ENCODE data around the gene C22orf42. TPM values are rescaled to one million over a fixed set of nuclear protein-coding genes. Genes with fewer than 3 reads are reported as not detected.
"Not testable (repeated sequence)": the region's sequence is repeated elsewhere in the genome, so short reads cannot be mapped to it uniquely, and the experiment has no call there.

The C22orf42 gene
- polyA plus RNA-seq, 2 of the 4 experiments (the other 2 are of a cell fraction) = not detected

- TF ChIP-seq KDM1A (IDR thresholded peaks at IDR 0.05; ENCODE audit: low read depth) (no peak), HDAC2 (IDR thresholded peaks at IDR 0.05) (no peak), HMGXB4 (CRISPR knock-in tag; IDR thresholded peaks at IDR 0.05; ENCODE audit: borderline replicate concordance) (no peak), EHMT2 (IDR thresholded peaks at IDR 0.05; ENCODE audit: low read depth) (no peak), RNF2 (IDR thresholded peaks at IDR 0.05; ENCODE audit: borderline replicate concordance, low read depth) (no peak), CEBPB (IDR thresholded peaks at IDR 0.05) (no peak), CBX2 (IDR thresholded peaks at IDR 0.05; ENCODE audit: borderline replicate concordance, low read depth) (no peak), ZC3H11A (IDR thresholded peaks at IDR 0.05) (no peak), MYC (IDR thresholded peaks at IDR 0.05; ENCODE audit: borderline replicate concordance, low read length) (no peak), RARB (CRISPR knock-in tag; IDR thresholded peaks at IDR 0.05) (no peak), KDM5A (IDR thresholded peaks at IDR 0.05) (no peak), PHF8 (IDR thresholded peaks at IDR 0.05; ENCODE audit: borderline replicate concordance, low read depth) (no peak), MAFK (IDR thresholded peaks at IDR 0.05; ENCODE audit: partially characterized antibody) (no peak), ZFP36 (IDR thresholded peaks at IDR 0.05; ENCODE audit: borderline replicate concordance, partially characterized antibody) (no peak)
- TF ChIP-seq, protein P1, sequence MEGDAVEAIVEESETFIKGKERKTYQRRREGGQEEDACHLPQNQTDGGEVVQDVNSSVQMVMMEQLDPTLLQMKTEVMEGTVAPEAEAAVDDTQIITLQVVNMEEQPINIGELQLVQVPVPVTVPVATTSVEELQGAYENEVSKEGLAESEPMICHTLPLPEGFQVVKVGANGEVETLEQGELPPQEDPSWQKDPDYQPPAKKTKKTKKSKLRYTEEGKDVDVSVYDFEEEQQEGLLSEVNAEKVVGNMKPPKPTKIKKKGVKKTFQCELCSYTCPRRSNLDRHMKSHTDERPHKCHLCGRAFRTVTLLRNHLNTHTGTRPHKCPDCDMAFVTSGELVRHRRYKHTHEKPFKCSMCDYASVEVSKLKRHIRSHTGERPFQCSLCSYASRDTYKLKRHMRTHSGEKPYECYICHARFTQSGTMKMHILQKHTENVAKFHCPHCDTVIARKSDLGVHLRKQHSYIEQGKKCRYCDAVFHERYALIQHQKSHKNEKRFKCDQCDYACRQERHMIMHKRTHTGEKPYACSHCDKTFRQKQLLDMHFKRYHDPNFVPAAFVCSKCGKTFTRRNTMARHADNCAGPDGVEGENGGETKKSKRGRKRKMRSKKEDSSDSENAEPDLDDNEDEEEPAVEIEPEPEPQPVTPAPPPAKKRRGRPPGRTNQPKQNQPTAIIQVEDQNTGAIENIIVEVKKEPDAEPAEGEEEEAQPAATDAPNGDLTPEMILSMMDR (IDR thresholded peaks at IDR 0.05) = no peak
- CTCF ChIA-PET = no interaction called here
- Histone ChIP-seq H3K4me3 (no peak overlapping the region), H3K4me2 (no peak overlapping the region), H3K27ac (no peak overlapping the region), H3K9me3 (no peaks in the 10 kb centered on the region), H3K4me1 (no peaks in the 10 kb centered on the region)
- ATAC-seq (no peak), DNase-seq (ENCODE audit: low read depth in 1 of 2, low spot score in 1 of 2) (no peak), FAIRE-seq (no peak)
- POLR2A ChIA-PET = no interaction called here
- WGBS (ENCODE audit: missing lambda C conversion rate) = 60% methylated on average over 4 of the region's 7 CpGs
Measured at GRCh38 chr22:32199961-32200360, 40.9 kb upstream of the C22orf42 start.

DNA sequence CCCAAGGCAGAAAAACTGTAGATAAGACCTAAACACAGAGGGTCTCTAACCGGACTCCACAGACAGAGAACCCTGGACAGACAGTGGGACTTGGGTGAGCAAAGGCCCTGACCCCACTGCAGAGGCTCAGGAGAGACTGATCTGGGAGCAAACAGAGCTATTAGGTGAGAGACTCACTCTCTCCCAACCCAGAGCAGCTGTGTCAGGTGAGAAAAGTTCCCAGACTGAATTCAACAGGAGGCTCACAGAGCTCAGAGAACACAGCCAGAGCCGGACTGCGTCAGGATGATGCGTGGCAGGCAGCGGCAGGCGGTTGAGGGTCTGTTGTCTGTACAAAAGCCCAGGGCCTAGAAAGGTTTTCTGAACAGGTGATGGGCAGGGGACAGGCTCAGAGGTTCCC, 40.2 kb upstream of the C22orf42 start:
- H3K9me3 ChIP-seq = no peaks in the 10 kb centered on the region
- CTCF ChIA-PET = interaction anchor here (0.8 kb wide), 1 partner anchor 8 kb away, joined by 3 read pairs; no protein-coding TSS in a partner anchor
- no peak overlapping the region for H3K4me3 ChIP-seq
- H3K4me1 ChIP-seq = no peaks in the 10 kb centered on the region
- TF ChIP-seq HDAC2 (IDR thresholded peaks at IDR 0.05) (no peak), CBX8 (IDR thresholded peaks at IDR 0.05) (no peak), JUN (IDR thresholded peaks at IDR 0.05) (no peak), TP53 (CRISPR knock-in tag; IDR thresholded peaks at IDR 0.05) (no peak), NPAS2 (CRISPR knock-in tag; IDR thresholded peaks at IDR 0.05; ENCODE audit: borderline replicate concordance) (no peak), BCL3 (IDR thresholded peaks at IDR 0.05) (no peak), NR3C1 (IDR thresholded peaks at IDR 0.05) (no peak), CHD4 (IDR thresholded peaks at IDR 0.05; ENCODE audit: borderline replicate concordance) (no peak), ZFP36 (IDR thresholded peaks at IDR 0.05; ENCODE audit: borderline replicate concordance, partially characterized antibody) (no peak), SREBF2 (IDR thresholded peaks at IDR 0.05) (no peak)
- TF ChIP-seq, protein P2, sequence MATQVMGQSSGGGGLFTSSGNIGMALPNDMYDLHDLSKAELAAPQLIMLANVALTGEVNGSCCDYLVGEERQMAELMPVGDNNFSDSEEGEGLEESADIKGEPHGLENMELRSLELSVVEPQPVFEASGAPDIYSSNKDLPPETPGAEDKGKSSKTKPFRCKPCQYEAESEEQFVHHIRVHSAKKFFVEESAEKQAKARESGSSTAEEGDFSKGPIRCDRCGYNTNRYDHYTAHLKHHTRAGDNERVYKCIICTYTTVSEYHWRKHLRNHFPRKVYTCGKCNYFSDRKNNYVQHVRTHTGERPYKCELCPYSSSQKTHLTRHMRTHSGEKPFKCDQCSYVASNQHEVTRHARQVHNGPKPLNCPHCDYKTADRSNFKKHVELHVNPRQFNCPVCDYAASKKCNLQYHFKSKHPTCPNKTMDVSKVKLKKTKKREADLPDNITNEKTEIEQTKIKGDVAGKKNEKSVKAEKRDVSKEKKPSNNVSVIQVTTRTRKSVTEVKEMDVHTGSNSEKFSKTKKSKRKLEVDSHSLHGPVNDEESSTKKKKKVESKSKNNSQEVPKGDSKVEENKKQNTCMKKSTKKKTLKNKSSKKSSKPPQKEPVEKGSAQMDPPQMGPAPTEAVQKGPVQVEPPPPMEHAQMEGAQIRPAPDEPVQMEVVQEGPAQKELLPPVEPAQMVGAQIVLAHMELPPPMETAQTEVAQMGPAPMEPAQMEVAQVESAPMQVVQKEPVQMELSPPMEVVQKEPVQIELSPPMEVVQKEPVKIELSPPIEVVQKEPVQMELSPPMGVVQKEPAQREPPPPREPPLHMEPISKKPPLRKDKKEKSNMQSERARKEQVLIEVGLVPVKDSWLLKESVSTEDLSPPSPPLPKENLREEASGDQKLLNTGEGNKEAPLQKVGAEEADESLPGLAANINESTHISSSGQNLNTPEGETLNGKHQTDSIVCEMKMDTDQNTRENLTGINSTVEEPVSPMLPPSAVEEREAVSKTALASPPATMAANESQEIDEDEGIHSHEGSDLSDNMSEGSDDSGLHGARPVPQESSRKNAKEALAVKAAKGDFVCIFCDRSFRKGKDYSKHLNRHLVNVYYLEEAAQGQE (IDR thresholded peaks at IDR 0.05) = no peak
- ATAC-seq = no peak
- 84% methylated on average over 6 of the region's 6 CpGs for WGBS (ENCODE audit: missing lambda C conversion rate)
- no peak for DNase-seq (ENCODE audit: low read depth in 1 of 2, low spot score in 1 of 2)
- POLR2A ChIA-PET = no interaction called here
- H3K27ac ChIP-seq = no peak overlapping the region
- no peak for FAIRE-seq
- no peak overlapping the region for H3K4me2 ChIP-seq

DNA sequence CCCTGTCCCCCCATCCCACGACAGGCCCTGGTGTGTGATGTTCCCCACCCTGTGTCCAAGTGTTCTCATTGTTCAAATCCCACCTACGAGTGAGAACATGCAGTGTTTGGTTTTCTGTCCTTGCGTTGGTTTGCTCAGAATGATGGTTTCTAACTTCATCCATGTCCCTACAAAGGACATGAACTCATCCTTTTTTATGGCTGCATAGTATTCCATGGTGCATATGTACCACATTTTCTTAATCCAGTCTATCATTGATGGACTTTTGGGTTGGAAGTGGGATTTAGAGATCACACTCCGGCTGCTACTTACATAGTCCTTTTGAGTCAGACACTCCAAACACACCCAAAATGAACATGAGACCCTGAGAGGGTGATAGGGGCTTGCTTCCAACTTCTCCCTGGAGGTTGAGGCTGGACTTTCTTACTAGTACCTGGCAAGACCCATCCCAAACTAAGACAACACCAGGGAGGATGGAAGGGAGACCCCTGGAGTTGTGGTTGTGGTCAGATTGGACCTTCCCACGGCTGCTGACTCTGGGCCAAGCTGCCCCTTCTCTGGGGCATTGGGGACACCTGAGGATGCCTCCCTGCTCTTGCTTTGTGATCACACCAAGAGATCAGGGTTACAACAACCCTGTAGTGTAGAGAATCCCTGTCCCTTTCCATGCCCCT, 38.6 kb upstream of the C22orf42 start:
- CTCF ChIA-PET; ATAC-seq; H3K4me3 ChIP-seq; H3K4me1 ChIP-seq; H3K4me2 ChIP-seq; DNase-seq (ENCODE audit: low read depth in 1 of 2, low spot score in 1 of 2); POLR2A ChIA-PET; H3K27ac ChIP-seq; FAIRE-seq; H3K9me3 ChIP-seq: not testable (repeated sequence)
- WGBS (ENCODE audit: missing lambda C conversion rate) = 53% methylated on average over 5 of the region's 5 CpGs
